Stimulated activated CD4-positive, alpha-beta T cell treated with anti-CD3 and anti-CD28 coated beads, Interleukin-1b, Interleukin-23, amount 100 ng/mL, for 1 hour (primary cell): ENCODE results near the gene PTGES2.

Experiments used
- DNase-seq, 2 donors: peaks; one replicate each; pipeline ENCODE4 v3.0.0-alpha.2; 2020; ENCODE audit warnings: low read depth in 2 of 2

The PTGES2 gene

GRCh38 chr9:128127568-128127989, at the start of gene PTGES2:
Gene PTGES2, minus strand, starts transcription at chr9:128127729. Its CDS starts 12 bp downstream, at chr9:128127717.
- peak; percentile 41 to 64 for DNase-seq

GRCh38 chr9:128175726-128176125, 48.2 kb upstream of the PTGES2 start:
- no peak for DNase-seq

GRCh38 chr9:128175102-128175563, 47.6 kb upstream of the PTGES2 start:
- no peak for DNase-seq

GRCh38 chr9:128174062-128174461, 46.5 kb upstream of the PTGES2 start:
- DNase-seq: no peak

- DNase-seq: no peak
Observed at GRCh38 chr9:128169925-128170324, 42.4 kb upstream of the PTGES2 start.

- DNase-seq: no peak
Observed at GRCh38 chr9:128169492-128169891, 42.0 kb upstream of the PTGES2 start.

GRCh38 chr9:128168731-128169308, 41.3 kb upstream of the PTGES2 start:
- no peak for DNase-seq

GRCh38 chr9:128167209-128167608, 39.7 kb upstream of the PTGES2 start:
- DNase-seq: no peak

- DNase-seq: no peak
Observed at GRCh38 chr9:128166169-128166568, 38.6 kb upstream of the PTGES2 start.

GRCh38 chr9:128164307-128164885, 36.9 kb upstream of the PTGES2 start:
- no peak for DNase-seq

GRCh38 chr9:128163523-128164306, 36.2 kb upstream of the PTGES2 start:
- DNase-seq: no peak

GRCh38 chr9:128163027-128163515, 35.5 kb upstream of the PTGES2 start:
- DNase-seq: no peak

GRCh38 chr9:128162215-128163026, 34.9 kb upstream of the PTGES2 start:
- DNase-seq: no peak

- DNase-seq: no peak
Observed at GRCh38 chr9:128161215-128161902, 33.8 kb upstream of the PTGES2 start.

- DNase-seq: peak in 1 of 2 donors; percentile 24
Observed at GRCh38 chr9:128160603-128160987, 33.1 kb upstream of the PTGES2 start.

- peak; percentile 84 to 92 for DNase-seq
Observed at GRCh38 chr9:128159784-128160602, 32.5 kb upstream of the PTGES2 start, which contains the start of gene BBLN. Gene BBLN, plus strand, starts transcription at chr9:128160265. Its CDS starts 143 bp downstream, at chr9:128160408.

GRCh38 chr9:128159522-128159783, 31.9 kb upstream of the PTGES2 start:
- peak in 1 of 2 donors; percentile 2 for DNase-seq

- DNase-seq: no peak
Observed at GRCh38 chr9:128155736-128156500, 28.4 kb upstream of the PTGES2 start.

- no peak for DNase-seq
Observed at GRCh38 chr9:128153947-128154695, 26.6 kb upstream of the PTGES2 start.
